ACHN (cell line): ENCODE data around the gene CNPPD1.
A peak's percentile ranks its signal among the peaks of the same experiment; 100 is the strongest.

Source experiments
- DNase-seq: peaks from one replicate; pipeline ENCODE4 v3.0.0-alpha.2; 2015
- in situ Hi-C: cut with HindIII; loops from 2 replicates; pipeline ENCODE4 v1.10.0; 2017; ENCODE audit warnings: low sequenced_read_pairs, low pct_ligation_motif_present, low pct_unique_long_range_greater_than_20kb

The CNPPD1 gene

GRCh38 chr2:219176818-219177551 lies at the start of gene CNPPD1:
CNPPD1 (minus strand) TSS chr2:219176925; CDS start chr2:219176828, 97 bp downstream.
- in situ Hi-C loops, result no loop called here
- DNase-seq, result peak; percentile 88

- in situ Hi-C loops, result no loop called here
- DNase-seq, result no peak
Measured at GRCh38 chr2:219225350-219225749, 48.6 kb upstream of the CNPPD1 start.

DNA sequence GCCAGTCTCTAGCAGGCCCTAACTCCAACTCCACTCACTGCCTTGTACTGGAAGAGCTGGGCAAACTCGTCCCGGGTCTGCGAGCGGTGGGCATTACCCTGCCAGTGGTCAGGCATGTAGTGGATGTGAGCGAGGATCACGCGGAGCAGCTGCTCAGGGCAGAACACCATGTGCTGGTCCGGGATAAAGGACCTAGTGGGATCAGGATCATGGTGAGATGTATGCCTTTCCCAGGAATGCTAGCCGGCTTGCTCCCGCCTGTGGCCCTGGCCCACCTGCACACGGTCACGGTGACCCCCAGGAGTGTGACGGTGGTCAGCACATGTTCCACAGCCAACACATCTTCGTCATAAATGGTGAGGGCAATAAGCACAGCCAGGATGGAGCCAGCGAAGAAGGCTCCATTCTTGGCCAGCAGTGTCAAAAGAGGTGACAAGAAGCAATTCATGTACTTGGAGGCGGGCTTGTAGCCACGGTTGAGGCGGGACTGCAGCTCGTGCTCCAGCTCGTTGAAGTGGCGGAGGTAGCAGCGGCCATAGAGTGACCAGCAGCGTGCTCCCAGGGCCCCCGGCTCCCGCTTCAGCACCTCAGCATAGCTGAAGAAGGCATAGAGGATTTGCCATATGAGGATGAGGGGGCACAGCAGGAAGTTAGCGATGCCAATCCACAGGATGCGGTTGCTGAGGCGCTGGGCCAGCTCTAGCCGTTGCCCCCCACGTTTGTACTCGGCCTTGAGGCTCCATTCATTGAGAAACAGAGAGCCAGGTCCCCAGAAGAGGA lies 47.3 kb upstream of the CNPPD1 start:
- DNase-seq, result no peak
- in situ Hi-C loops, result no loop called here

DNA sequence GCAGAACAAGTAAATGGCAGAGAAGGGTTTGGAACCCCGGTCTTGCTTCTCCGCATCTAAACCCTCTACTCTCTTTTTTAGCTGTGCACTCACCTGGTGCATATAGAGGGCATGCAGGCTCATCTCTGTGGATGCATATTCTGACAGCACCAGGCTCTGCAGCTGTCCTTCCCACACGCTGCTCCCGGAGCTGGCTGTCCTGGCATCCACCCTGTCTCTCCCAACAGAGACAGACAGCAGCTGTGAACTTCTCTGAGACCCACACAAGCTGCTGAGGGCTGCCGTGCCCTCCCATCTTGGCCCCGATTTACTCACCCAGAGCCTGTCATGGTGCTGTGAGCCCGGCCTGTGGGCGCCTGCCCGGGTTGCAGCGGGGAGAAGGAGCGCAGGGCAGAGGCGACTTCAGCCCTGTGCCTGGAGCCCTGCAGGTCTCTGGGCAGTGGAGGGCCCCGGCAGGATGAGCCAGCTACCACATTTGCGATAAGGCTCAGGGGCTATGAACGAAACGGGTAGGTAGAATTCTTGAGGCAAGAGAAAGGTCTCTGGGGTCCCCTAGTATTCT lies 45.3 kb upstream of the CNPPD1 start:
- in situ Hi-C loops, result no loop called here
- DNase-seq, result no peak

DNA sequence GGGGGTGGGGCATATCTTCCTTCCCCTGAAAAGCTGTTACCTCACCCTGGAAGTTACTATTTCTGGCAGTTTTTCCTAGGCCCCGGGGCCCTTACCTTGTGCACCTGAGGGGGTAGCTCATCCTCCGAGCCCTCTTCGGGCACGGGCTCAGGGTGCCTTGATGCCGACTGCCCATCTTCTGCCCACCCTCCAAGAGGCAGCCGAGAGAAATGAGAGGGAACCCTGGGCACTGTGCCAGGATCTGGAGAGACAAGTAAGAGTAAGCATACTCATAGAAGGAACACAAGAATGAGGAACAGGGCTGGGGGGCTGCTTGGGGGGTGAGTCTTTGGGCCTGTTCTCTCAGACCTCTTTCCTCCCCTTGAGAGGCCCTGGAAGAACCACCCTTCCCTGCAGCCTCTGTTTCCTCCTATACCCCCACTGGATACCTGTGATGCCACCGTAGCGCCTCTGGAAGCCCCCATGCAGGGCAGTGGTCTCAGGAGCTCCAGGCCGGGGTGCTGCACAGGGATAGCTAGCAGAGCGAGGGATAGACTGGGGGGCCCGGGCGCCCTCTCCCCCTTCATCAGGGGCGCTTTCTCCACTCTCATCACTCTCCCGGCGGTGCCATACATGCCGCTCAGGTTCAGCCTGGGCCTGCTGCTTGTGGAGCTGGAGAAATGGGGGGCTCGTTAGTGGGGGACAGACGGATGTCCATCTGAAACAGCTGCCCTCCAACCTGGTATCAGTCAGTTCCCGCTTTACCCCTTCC lies 44.1 kb upstream of the CNPPD1 start:
- DNase-seq, result no peak
- in situ Hi-C loops, result no loop called here

GRCh38 chr2:219219784-219220532 lies 43.2 kb upstream of the CNPPD1 start:
- no peak for DNase-seq
- in situ Hi-C loops, result no loop called here

DNA sequence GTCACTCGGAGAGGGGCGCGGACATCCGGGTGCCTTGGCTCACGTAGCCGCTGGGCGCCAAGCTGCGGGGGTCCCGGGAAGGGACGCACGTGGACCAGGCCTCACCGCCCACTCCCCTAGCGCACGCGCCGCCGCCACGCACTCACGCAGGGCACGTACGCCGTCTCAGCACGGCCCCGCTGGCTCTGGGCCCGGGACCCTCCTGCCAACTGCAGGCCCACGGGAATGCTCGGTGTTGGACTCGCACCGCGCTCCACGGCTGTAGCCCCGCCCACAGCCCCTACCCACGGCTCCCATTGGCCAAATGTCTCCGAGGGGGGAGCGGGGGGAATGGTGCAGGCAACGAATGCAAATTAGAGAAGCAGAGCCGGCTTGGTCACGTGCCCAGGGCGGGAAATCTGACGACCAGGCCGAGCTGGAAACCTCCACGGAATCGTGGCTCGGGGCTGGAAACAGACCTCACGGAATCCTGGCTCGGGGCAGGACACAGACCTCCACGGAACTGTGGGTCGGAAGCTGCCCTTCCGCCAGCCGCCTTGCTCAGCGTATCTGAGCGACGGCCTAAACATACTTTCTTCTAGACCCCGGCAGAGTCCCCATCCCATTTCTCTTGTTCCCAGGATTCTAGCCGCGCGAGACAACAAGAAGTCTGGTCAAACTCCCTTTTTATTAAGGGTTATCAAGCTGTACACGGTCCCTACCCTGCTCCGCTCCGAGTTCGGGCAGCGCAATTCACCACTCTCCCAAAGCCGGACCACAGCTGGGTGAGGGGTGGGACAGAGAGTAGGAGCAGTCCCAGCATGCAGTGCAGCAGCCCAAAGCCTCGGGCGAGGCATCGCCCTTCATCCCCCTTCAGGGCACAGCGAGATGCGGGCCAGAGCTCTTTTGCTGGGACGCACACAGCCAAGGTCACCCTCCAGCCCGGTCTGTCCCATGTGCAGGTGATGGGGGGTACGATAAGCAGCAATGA lies 42.3 kb upstream of the CNPPD1 start, which contains the start of gene ABCB6:
Gene ABCB6, minus strand, starts transcription at position 227 of the 970 bp plus-strand sequence. CDS start 285 bp downstream, outside the sequence.
- DNase-seq, result peak; percentile 91
- in situ Hi-C loops, result no loop called here

DNA sequence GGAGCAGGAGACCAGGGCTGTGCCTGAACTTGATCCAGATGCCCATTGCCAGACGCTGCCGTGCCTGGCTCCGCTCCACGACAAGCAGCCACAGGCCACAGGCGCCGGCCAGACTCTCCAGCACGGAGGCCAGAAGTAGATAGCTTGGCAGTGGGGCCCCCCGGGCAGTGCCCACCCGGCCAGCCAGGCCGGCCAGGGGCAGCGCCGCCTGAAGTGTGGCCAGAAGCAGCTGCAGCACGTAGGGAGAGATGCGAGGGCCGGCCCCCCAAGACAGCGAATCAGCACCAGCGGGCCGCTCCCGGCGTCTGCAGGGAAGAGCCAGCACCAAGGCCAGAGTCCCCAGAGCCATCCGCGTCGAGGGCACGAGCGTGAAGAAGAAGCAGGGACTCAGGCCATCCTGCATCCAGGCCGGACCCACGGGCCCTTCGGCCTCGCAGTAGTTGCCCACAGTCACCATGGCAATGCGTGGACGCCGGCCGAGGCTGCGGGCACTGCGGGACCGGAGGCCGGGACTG lies 41.5 kb upstream of the CNPPD1 start:
- in situ Hi-C loops, result no loop called here
- DNase-seq, result peak; percentile 83

- DNase-seq, result no peak
- in situ Hi-C loops, result no loop called here
Measured at GRCh38 chr2:219216535-219216915, 39.8 kb upstream of the CNPPD1 start.

- in situ Hi-C loops, result no loop called here
Measured at GRCh38 chr2:219215871-219216534, 39.3 kb upstream of the CNPPD1 start.

DNA sequence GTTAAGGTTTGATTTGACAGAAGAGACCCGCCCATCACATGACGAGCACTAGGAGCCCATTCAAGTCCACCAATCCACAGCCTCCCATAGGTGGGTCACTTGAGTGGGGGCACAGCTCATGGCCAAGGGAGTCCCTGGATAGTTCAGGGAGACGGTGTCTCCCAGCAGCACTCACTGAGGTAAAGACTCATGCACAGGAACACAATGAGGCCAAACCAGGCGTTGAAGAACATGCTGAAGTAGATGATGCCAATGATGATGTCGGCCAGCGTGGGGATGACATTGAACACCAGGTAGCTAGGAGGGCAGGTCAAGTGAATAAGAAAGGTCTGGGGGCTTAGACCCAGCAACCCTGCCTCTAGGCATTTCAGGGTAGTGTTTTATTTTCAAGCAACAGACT lies 38.1 kb upstream of the CNPPD1 start:
- in situ Hi-C loops, result no loop called here
- DNase-seq, result no peak

More at GRCh38 chr2:219215871-219216534, 39.3 kb upstream of the CNPPD1 start:
- DNase-seq, result no peak

DNA sequence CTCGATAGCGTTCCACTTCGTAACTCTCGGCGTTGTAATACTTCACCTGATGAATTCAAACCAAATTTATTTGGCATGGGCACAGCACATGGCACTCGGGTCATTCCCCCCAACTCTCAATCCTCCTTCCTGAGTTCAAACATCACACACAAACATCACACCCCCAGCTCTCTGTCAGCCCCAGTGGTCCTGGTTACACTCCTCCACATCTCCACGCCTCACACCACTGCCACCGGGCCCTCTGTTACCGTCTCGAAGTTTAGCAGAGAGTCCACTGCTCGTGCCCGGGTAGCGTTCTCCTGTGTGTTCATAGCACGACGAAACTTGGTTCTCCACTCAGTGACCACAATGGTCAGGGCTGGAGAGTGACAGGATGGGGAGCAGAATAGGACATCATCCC lies 37.4 kb upstream of the CNPPD1 start:
- DNase-seq, result no peak
- in situ Hi-C loops, result no loop called here

- in situ Hi-C loops, result no loop called here
- DNase-seq, result no peak
Measured at GRCh38 chr2:219213486-219214071, 36.9 kb upstream of the CNPPD1 start.

DNA sequence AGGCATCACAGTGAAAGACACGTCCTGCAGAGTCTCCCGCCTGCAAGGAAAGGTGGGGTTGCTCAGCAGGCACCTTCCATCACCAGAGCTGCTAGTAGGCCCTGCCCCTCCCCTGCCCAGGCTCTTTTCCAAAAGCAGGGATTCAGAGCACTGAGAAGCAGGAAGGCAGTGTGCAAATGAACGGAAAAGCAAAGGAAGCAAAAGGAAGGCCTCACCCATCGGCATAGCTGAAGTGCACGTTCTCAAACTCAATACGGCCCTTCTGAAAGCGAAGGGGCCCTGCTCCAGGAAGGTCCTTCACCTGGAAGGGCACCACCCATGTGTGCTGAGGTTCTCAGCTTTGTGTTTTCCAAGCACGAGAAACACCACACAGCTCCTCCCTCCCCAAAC lies 36.3 kb upstream of the CNPPD1 start:
- in situ Hi-C loops, result no loop called here
- no peak for DNase-seq

DNA sequence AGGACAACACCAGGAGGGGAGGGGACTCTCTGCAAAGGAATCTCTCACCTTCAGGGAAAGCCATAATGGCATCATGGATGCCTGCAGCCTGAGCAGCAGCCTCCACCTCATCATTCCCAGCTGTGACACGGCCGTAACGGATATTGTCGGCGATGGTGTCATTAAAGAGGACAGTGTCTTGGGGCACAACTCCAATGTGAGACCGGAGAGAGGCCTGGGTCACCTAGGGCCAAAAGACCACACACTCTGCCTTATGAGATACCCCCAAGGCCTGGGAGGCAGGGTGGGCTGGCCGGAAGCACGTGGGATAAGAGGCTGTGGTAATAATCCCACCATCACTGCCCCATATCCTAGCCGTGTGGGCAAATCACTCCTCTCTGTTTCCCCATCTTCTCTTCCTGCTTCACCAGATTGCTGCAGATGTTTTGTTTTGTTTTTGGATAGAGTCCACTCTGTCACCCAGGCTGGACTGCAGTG lies 34.2 kb upstream of the CNPPD1 start:
- no peak for DNase-seq
- in situ Hi-C loops, result no loop called here
